ENCODE results near the gene WWC1. TPM values are rescaled to one million over a fixed set of nuclear protein-coding genes. Genes with fewer than 3 reads are reported as not detected.

Gene WWC1
- total RNA-seq, 2 donors from 2014 or later = 2.7 to 8.1 TPM

DNA sequence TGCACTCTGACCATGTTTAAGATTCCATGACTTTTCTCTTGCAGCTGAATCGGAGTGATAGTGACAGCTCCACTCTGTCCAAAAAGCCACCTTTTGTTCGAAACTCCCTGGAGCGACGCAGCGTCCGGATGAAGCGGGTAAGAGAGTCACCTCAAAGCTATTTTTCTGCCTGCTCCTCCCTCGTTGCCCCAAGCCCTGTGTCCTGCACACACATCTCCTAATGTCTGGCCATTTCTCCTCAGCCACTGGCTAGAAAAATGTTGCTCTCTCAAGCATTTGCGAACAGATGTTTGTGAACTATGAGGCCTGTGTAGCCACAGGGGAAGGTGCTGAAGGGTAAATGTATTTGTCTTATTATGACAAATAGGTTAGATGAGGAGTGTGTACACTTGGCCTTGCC is 169.2 kb downstream of the WWC1 start:
- Histone ChIP-seq H3K4me1 (no peaks in the 10 kb centered on the region), H3K36me3 (no peaks in the 10 kb centered on the region), H3K9me3 (no peaks in the 10 kb centered on the region), H3K27ac (no peak overlapping the region), H3K27me3 (no peaks in the 10 kb centered on the region), H3K4me3 (no peak overlapping the region)
- DNase-seq (ENCODE audit: low spot score) = no peak
- TF ChIP-seq, protein P1, sequence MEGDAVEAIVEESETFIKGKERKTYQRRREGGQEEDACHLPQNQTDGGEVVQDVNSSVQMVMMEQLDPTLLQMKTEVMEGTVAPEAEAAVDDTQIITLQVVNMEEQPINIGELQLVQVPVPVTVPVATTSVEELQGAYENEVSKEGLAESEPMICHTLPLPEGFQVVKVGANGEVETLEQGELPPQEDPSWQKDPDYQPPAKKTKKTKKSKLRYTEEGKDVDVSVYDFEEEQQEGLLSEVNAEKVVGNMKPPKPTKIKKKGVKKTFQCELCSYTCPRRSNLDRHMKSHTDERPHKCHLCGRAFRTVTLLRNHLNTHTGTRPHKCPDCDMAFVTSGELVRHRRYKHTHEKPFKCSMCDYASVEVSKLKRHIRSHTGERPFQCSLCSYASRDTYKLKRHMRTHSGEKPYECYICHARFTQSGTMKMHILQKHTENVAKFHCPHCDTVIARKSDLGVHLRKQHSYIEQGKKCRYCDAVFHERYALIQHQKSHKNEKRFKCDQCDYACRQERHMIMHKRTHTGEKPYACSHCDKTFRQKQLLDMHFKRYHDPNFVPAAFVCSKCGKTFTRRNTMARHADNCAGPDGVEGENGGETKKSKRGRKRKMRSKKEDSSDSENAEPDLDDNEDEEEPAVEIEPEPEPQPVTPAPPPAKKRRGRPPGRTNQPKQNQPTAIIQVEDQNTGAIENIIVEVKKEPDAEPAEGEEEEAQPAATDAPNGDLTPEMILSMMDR (IDR thresholded peaks at IDR 0.05) = no peak

DNA sequence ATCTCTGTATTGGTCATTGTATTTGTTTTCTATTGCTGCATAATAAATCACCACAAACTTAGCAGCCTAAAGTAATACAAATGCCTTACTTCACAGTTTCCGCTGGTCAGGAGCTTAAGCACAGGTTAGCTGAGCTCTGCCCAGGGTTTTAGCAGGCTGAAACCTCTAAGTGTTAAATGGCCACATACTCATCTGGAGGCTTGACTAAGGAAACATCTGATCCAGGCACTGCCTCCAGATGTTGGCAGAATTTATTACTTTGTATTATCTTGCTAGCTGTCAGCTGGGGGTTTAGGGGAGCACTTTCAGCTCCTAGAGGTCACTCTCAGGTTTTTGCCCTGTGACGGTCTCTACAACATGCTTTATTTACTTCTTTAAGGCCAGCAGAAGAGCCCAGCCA is 171.6 kb downstream of the WWC1 start:
- Histone ChIP-seq H3K4me1 (no peaks in the 10 kb centered on the region), H3K27ac (no peak overlapping the region), H3K27me3 (no peaks in the 10 kb centered on the region), H3K36me3 (no peaks in the 10 kb centered on the region), H3K9me3 (no peaks in the 10 kb centered on the region), H3K4me3 (no peak overlapping the region)
- TF ChIP-seq, protein P1 (IDR thresholded peaks at IDR 0.05) = no peak
- no peak for DNase-seq (ENCODE audit: low spot score)

DNA sequence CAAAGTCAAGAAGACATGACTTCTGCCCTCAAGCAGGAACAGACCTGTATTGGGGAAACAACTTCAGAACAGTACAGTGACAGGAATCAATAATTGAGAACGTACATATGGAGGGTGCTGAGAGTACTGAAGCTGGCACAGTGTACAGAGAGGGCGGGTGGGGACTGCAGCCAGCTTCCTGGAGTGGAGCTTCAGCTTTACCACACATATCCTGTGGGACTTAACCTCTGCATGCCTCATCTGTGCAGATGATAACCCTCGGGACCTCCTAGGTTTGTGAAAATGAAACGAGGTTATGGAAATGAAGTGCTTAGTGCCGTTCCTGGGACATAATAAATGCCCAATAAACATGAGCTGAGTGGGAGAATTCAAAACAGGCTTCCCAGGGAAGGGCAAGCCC is 172.8 kb downstream of the WWC1 start:
- Histone ChIP-seq H3K36me3 (no peaks in the 10 kb centered on the region), H3K27me3 (no peaks in the 10 kb centered on the region), H3K4me1 (no peaks in the 10 kb centered on the region), H3K9me3 (no peaks in the 10 kb centered on the region), H3K27ac (no peak overlapping the region), H3K4me3 (no peak overlapping the region)
- no peak for DNase-seq (ENCODE audit: low spot score)
- TF ChIP-seq, protein P1 (IDR thresholded peaks at IDR 0.05) = no peak

DNA sequence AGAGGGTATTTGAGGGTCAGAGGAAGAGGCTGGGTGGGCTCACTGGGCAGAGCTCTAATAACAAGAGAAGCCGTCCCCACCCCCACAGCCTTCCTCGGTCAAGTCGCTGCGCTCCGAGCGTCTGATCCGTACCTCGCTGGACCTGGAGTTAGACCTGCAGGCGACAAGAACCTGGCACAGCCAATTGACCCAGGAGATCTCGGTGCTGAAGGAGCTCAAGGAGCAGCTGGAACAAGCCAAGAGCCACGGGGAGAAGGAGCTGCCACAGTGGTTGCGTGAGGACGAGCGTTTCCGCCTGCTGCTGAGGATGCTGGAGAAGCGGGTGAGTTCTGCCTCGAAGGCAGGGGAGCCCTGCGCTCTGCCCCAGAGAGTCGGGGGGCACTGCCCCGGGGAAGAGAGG is 173.2 kb downstream of the WWC1 start:
- Histone ChIP-seq H3K9me3 (no peaks in the 10 kb centered on the region), H3K27ac (no peak overlapping the region), H3K27me3 (no peaks in the 10 kb centered on the region), H3K4me3 (no peak overlapping the region), H3K36me3 (no peaks in the 10 kb centered on the region), H3K4me1 (no peaks in the 10 kb centered on the region)
- DNase-seq (ENCODE audit: low spot score) = no peak
- TF ChIP-seq, protein P1 (IDR thresholded peaks at IDR 0.05) = no peak

DNA sequence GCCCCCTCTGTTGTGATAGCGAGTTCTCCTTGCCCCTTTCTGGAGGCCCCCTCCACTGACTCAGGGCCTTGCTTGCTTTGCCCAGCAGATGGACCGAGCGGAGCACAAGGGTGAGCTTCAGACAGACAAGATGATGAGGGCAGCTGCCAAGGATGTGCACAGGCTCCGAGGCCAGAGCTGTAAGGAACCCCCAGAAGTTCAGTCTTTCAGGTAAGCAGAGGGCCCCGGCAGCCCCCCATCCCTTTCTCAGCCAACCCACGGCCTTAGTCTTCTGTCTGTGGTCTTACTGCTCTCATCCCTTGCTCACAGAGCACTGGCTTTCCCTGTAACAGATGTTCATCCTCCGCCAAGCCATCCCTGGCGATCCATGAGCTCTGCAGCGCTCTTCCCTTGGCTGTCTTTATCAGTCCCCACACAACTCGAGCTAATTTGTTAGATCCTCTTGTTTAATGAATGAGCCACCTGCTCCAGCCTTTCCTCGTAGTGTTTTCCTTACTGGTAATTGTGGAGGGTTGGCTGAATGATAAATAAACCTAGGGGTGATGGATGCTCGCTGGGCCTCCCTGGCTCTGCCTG is 176.4 kb downstream of the WWC1 start:
- no peaks in the 10 kb centered on the region for H3K4me1 ChIP-seq
- no peaks in the 10 kb centered on the region for H3K36me3 ChIP-seq
- no peaks in the 10 kb centered on the region for H3K9me3 ChIP-seq
- no peak overlapping the region for H3K4me3 ChIP-seq
- H3K27ac ChIP-seq = no peak overlapping the region
- H3K27me3 ChIP-seq = no peaks in the 10 kb centered on the region
- TF ChIP-seq, protein P1 (IDR thresholded peaks at IDR 0.05) = no peak
- no peak for DNase-seq (ENCODE audit: low spot score)

DNA sequence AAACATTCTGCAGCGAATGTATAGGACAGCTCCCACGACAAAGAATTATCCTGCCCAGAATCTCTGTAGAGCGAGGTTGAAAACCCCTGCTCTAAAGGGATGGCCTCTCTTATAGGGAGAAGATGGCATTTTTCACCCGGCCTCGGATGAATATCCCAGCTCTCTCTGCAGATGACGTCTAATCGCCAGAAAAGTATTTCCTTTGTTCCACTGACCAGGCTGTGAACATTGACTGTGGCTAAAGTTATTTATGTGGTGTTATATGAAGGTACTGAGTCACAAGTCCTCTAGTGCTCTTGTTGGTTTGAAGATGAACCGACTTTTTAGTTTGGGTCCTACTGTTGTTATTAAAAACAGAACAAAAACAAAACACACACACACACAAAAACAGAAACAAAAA is 177.4 kb downstream of the WWC1 start:
- no peaks in the 10 kb centered on the region for H3K27me3 ChIP-seq
- no peaks in the 10 kb centered on the region for H3K36me3 ChIP-seq
- H3K4me3 ChIP-seq = no peak overlapping the region
- no peaks in the 10 kb centered on the region for H3K4me1 ChIP-seq
- no peaks in the 10 kb centered on the region for H3K9me3 ChIP-seq
- DNase-seq (ENCODE audit: low spot score) = no peak
- TF ChIP-seq, protein P1 (IDR thresholded peaks at IDR 0.05) = no peak
- no peak overlapping the region for H3K27ac ChIP-seq

Data from right atrium auricular region (tissue), 2 donors.